Esophagus mucosa (tissue), 1 donor: ENCODE measurements around the gene SREBF1. TPM values are rescaled to one million over a fixed set of nuclear protein-coding genes. Genes with fewer than 3 reads are reported as not detected.
A peak's percentile ranks its signal among the peaks of the same experiment; 100 is the strongest.

Source experiments
- ATAC-seq: fragments of 200-7000 bp; cut with Tn5 transposase; one replicate; pipeline ENCODE4 v1.9.1; 2020
- total RNA-seq: library from RNA; stranded (reverse); gene quantifications from one replicate; pipeline ENCODE4 v1.2.4, GENCODE V29; 2023
- donor health status: DM: yes; HTN: yes; CAD: no.

The SREBF1 gene
- total RNA-seq, 1 donor from 2014 or later, result 142 TPM

GRCh38 chr17:17792037-17792550 lies 44.7 kb downstream of the SREBF1 start:
- no peak for ATAC-seq

GRCh38 chr17:17790637-17791464 lies 45.9 kb downstream of the SREBF1 start:
- ATAC-seq, result no peak

- no peak for ATAC-seq
Observed at GRCh38 chr17:17789828-17790636, 46.8 kb downstream of the SREBF1 start.

- no peak for ATAC-seq
Observed at GRCh38 chr17:17789410-17789809, 47.4 kb downstream of the SREBF1 start.

- no peak for ATAC-seq
Observed at GRCh38 chr17:17788967-17789366, 47.8 kb downstream of the SREBF1 start.

- no peak for ATAC-seq
Observed at GRCh38 chr17:17787568-17787967, 49.2 kb downstream of the SREBF1 start.

GRCh38 chr17:17786998-17787397 lies 49.8 kb downstream of the SREBF1 start:
- no peak for ATAC-seq

GRCh38 chr17:17785407-17785806 lies 51.4 kb downstream of the SREBF1 start:
- no peak for ATAC-seq

GRCh38 chr17:17784657-17785267 lies 52.0 kb downstream of the SREBF1 start:
- no peak for ATAC-seq

- ATAC-seq, result no peak
Observed at GRCh38 chr17:17783825-17784656, 52.7 kb downstream of the SREBF1 start.

- ATAC-seq, result peak; percentile 21
Observed at GRCh38 chr17:17783116-17783824, 53.5 kb downstream of the SREBF1 start.

- ATAC-seq, result peak; percentile 15
Observed at GRCh38 chr17:17782523-17783115, 54.2 kb downstream of the SREBF1 start.

GRCh38 chr17:17781591-17782496 lies 54.9 kb downstream of the SREBF1 start:
- peak; percentile 41 for ATAC-seq

- no peak for ATAC-seq
Observed at GRCh38 chr17:17780922-17781590, 55.7 kb downstream of the SREBF1 start.

- ATAC-seq, result no peak
Observed at GRCh38 chr17:17779015-17779611, 57.7 kb downstream of the SREBF1 start.

- no peak for ATAC-seq
Observed at GRCh38 chr17:17778308-17779014, 58.3 kb downstream of the SREBF1 start.

- no peak for ATAC-seq
Observed at GRCh38 chr17:17776889-17777288, 59.9 kb downstream of the SREBF1 start.
